Activated T-cell treated with anti-CD3 and anti-CD28 coated beads for 4 hours (primary cell): ENCODE data around the gene GRID1.

ENCODE experiments used
- DNase-seq: peaks from one replicate; pipeline ENCODE4 v3.0.0-alpha.2; 2020

Gene GRID1

DNA sequence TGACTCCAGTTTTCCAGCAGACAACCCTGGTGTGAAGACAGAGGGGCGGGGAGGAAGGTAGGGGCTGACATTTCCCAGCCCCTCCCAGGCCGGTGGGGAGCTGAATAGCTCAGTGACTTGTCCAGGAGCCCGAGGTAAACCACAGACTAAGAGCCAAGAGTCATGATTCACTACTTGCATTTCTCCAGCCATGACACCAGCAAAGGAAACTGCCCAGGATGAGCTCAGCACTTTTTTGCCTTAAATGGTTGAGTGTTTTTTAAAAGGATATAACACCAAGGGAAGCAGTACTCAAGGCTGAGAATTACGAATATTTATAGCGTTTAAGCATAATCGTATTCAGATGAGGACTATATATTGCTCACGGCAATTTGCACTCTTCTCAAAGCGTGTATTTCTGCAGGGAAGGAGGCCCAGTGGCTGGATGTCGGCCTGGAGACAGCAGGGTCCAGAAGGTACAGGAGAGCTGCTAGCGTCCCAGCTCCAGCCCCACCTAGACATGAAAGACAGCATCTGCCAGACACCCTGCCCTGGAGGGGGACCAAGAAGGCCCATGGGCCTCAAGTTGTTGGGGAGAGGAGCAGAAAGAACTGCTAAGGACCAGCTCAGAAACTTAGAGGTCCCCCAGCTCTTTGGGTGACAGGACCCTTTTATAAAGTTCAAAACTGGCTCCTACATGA is 141.4 kb downstream of the GRID1 start:
- DNase-seq, result no peak

DNA sequence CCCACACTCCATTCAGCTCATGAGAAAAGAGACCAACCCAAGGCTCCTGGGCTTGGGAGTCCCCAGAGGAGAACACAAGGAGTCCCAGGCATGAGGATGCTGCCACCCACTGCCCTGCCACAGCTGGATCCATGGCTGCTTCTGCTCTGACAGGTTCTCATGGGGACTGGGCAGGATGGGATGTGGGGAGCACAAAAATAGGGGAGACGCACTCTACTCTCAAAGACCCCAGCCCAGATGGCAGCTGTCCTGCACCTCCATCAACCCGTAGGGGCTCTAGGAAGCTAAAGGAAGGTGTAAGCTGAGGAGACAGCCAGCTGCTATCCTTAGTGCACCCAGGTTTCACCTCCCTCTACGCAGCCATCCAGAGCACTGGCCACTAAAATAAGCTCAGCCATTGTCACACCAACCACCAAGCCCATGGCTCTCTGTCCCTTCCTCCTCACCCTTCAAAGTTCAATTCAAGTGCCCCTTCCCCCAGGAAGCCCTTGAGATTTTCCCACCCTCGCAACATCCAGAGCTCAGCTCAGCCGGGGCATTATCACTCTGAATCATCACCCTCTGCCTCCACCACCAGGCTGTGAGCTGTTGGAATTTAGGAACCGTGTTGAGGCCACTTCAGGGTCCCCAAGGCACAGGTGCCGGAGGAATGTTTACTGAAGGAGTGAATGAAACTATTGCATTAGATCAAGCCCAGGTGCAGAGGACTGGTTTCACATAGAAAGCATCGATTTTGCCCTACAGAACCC is 142.1 kb downstream of the GRID1 start:
- no peak for DNase-seq

DNA sequence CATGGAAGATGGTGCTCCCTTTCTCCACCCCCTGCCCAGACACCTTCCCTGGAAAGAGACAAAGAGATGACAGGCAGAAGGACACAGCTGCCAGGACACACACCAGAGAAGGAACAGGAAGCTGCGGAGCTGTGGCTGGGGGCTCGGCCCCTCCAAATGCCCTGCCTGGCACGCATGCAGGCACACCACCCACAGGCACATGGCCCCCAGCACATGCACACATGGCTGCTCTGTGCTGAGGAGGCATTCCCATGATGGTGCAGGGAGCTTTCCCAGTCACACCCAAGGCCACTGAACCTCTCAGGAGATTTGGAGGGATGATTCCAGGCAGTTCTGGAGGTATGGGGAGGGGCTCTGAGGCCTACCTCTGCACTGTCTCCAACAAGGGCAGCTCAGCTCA is 143.3 kb downstream of the GRID1 start:
- DNase-seq, result no peak

DNA sequence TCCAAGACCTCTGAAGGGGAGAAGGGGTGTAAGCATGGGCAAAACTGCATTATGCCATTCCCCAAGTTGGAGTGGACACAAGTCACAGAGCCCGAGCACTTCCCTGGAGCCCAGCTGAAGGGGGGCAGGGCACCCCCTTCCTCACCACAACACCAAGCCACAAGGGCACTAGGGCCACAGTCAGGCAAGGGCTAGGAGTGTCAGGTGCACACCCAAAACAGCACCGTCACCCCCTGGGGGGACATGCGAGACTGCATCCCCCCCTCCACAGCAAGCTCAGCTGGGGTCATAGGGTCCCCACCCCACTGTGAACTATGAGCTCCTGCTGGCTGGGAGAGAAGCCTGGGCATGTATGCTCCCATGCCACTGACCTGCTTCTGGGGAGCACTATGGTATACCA is 143.9 kb downstream of the GRID1 start:
- no peak for DNase-seq

DNA sequence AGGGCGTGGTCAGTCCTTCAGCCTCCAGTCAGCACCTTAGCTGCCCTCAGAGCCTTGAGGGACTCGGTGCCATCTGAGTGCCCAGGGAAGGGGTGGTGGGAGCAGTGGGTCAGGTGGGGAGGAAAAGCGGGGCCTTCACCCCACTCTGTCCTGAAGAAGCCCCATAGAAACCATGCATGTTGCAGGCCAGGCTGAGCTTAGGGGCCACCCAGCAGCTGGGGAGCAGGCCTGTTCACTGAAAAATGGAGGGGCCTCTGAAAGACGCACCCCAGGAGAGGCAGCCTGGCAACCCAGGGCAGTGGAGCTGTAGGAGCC is 144.3 kb downstream of the GRID1 start:
- no peak for DNase-seq

DNA sequence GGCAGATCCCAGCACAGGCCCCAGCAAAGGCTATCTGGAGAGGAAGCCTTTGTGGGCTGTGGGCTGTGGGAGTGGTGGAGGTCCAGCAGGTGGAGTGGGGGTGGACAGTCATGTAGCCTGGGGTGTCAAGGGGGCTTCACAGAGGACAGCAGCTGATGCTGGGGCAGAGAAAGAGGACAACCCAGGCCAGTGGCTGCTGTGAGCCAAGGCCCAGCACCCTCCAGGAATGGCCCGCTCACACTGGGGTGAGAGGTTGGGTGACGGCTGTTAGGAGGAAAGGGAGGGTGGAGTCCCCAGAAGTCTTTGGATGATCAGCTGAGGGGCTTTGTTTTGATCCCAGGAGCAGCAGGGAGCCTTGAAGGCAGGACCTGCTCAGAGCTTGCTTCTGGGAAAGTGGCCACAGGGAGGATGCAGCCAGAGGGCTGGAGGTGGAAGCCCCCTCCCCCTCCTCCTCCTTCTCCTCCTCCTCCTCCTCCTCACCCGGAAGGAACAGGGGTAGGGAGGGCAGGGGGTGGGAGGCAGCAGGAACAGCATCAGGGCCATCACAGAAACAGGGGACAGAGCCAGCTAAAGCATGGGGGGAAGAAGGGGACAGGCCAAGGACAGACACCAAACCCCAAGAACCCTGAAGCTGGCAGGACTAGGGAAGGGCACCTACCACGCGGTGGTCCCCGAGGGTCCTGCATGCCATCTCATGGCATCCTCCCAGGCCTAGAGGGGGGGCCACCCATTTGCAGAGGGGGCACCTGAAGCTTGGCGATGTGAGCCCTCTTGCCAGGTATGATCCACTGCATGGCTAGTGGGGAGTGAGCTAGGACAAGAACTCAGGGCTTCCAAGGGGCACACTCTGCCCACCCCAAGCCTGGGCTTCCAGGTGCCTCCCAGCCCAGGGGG is 144.9 kb downstream of the GRID1 start:
- no peak for DNase-seq

DNA sequence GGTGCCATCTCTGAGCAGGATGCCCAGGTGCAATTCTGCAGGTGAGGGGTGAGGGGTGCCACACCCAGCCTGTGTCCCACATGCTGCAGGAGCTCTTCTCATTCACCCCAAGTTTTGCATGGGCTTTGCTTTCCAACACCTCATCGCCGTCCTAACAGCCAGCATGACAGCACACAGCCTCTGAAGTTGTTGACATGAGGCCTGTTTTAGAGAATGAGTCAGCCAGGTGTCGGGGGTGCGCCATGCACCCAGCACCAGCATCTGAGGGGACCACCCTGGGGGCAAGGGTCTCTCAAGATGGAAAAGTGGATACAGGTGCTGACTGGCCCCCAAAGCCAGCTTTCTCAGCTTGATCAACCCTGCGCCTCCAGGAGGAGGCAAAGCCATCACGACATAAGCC is 146.0 kb downstream of the GRID1 start:
- DNase-seq, result no peak

DNA sequence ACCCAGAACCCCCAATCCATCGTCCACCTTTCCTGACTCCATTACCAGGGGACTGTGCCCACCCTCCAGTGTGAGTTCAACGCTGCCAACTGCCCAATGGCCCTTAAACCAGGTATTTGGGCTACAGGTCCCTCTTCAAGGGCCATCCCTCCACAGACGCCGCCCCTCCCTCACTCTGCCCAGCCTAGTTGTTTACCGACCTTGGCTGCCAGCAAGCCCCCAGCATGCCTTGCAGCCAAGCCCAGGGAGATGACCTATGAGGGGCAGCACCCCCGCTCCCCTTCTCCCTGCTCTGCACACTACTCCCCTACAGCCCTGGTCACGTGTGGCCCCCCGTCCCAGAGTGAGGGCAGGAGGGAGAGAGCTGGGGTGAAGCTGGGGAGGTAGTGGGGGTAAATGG is 147.3 kb downstream of the GRID1 start:
- DNase-seq, result no peak

DNA sequence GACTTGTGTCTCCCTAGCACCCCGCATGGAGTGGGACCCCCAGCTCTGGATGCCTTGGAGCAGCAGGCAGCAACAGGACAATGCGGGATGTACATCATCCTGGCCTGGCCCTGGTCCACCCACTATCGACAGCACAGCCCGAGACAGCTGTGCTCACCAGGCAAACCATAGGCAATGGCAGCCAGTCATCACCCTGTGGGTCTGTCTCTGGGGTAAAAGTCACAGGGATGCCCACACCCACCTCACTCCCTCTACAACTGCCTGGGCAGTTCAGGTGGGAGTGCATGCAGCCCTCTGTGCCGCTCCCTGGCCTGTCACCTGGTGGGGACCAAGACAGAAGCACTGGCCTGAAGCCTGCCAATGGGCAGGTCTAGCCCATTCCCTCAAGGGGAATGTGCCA is 147.8 kb downstream of the GRID1 start:
- no peak for DNase-seq

DNA sequence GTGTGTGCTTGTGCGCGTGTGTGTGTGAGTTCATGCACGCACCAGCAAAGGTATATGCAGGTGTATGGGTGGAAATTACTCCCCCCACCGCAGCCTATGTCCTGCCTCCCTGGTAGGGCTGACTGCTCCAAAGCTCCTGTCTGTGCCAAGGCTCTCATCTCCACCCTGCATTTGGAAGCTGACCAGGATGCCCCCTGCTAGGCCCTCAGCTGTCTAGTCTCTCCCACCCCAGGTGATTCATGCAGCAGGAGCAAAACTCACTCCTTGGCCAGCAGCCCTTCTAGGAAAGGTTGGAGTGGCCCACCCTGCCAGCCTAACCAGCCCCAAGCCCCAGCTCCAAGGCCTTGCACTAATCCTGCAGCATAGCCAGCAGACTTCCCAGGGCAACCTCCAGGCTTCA is 148.4 kb downstream of the GRID1 start:
- DNase-seq, result no peak

DNA sequence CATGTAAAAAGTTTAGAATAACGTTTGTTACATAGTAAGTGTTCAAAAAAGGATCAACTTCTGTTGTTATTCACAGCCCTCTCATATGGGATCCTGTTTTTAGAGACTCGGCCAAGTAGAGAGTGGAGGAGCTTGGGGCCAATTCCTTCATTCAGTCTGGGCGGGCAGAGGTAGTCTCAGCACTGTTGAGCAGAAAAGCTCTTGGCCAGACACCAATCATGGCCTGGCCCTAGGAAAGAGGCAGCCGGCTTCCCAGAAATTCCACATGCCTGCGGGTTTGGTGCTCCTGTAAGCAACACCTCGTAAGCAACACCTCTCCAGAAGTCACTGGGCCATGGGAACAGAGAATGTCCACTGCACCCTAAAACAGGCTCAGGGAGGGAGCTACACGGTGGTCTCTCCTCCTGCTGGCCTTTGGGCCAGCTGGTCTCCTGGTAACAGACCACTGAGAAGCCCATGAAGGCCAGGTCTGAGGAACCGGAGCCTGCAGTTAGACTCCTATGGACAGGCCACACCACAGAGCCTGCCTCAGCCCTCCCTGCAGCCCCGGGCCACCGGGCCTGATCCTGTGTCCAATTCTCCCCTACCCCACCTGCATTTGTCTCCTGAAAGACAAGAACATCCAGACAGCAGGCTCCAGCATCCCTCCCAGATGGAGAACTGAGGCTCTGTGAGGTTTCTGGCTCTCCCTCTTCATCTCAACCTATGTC is 149.1 kb downstream of the GRID1 start:
- no peak for DNase-seq

DNA sequence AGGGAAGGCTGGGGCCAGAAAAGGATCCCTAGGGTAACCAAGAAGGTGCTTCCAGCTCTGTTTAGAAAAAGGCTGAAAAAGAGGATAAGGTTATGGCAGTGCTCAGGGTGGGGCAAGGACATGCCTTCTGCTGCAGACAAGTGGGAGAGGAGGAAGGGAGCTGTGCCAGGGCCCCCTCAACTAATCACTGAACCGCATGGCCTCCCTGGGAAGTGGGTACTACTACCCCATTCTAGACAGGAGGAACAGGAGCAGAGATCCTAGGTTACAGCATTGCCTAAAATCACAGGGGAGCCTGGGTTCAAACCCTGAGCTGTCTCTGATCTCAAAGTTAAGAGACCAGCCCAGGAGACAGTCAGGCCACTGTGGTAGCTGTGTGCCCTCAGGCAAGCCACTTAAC is 149.7 kb downstream of the GRID1 start:
- DNase-seq, result no peak

DNA sequence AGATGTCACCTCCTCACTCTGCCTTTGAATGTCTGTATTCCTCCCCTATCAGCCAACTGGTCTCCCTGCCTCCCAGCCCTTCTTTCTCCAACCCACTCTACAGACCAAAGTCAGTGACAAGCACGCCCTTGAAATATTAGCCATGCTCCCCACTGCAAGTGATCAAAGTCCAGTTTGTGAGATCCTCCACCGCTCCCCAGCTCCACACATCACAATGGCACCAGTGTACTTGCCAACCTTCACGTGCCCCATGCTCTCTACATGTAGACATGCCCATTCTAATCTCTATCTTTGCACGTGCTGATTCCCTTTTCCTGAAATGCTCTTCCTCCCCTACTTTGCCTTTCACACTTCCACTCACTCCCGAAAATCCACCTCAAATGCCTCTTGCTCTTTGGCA is 150.9 kb downstream of the GRID1 start:
- no peak for DNase-seq

DNA sequence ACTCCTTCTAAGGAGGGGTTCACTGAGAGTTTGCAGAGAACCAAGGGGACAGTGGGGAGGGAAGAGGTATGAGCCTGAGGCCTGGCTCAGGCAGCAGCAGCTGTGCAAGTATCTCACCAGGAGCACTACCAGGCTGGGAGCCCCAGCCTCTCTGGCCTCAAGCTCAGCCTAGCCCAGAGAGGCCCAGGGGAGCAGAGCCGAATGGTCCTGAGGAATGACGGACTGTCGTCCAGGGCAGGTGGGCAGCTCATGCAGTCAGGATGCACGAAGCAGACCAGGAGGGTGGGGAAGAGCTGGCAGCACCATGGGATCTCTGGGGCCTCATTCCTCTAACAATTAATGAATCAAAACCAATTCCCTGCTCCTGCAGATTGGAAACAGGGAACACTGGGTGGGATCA is 151.5 kb downstream of the GRID1 start:
- no peak for DNase-seq

DNA sequence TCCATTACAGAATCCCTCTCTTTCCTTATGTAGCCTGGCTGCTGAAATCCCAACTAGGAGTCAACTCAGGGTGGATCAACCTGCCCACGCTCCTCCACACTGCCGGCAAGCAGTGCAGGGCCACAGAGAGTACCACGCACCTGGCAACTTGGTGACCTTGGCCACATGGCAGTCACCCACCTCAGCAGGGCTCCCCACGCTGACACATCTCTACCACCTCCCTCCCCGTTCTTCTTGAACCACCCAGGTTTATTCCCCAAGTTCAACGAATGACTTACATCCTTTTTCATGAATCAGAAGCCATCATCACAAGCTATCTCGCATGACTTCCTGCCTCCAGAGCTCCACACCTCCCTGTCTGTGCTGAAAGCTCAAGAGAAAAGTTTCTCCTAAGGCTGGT is 153.4 kb downstream of the GRID1 start:
- DNase-seq, result no peak

DNA sequence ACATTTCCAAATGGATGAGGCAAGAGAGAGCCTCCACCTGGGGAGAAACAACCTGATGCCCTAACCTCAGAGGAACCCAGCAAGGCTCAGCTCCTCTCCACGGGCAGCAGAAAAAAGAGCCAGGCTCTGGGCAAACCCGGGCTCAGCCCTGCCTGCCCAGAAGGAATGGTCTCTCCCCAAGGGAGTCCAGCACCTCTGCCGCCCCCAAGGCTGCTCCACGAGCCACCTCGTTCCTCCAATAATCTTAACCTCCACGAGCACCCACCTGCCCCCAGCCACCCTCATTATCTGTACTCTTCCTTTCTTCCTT is 154.2 kb downstream of the GRID1 start:
- DNase-seq, result no peak

DNA sequence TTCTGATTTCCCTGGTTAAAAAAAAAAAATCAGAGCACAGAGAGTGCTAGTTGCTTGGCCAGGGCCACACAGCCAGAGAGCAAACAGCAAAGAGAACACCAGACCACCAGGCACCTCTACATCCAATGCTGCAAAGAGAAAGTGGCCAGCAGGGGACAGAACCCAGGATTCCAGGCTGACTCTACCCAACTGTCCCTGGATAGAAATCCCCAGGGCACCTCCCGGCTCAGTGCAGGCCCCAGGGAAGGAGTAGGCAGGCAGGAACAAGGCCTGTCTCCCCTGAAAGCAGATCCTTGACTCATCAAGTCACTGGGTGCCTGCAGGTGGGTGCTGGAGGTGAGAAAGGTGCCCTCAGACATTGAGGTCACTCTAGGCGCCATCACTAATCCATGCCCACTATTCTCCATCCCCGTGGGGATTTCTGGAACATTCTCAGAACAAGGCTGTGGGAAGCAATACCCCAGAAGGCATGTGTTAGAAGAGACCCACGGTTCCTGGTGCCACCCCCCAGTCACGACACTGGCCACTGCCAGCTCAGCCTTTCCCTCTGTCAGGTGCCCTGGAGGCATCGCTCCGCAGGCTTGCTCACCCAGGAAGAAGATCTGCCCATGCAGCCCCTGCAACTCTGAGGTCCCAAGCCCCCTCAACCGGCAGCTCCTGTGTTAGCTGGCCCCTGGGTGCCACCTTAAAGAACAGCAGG is 154.8 kb downstream of the GRID1 start:
- no peak for DNase-seq

DNA sequence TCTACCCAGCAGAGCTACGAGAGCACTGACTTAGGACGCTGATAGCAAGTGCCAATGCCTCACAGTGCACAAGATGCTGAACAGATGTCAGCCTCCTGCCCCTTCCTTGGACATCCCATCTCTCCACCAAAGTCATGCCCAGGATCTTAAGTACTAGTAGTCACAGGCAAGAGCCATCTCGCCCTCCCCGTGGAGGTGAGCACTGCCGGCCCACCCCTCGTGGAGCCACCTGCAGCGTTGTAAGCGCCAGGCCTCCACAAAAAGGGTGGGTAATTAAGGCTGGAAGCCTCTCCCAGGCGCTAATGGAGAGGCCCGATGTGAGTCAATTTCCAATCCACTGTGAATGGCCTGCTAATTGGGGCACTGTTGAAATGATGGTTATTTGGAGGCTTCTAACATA is 156.2 kb downstream of the GRID1 start:
- no peak for DNase-seq

DNA sequence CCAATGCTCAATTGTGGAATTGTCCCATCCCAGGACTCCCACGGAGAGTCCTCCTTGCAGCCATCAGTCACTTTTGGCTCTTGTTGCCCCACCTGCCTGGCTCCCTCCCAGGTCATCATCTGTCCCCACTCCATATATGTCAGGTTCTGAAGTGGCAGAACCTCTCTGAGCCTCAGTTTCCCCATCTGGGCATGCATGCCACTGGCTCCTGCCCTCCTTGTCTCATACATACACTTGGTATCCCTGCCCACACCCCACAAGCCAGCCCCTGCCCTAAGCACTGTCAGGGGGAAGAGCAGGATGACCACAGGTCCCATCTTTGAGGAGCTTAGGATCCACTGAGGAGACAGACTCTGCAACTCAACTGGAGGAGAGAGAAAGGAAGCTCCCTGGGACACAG is 156.9 kb downstream of the GRID1 start:
- no peak for DNase-seq

DNA sequence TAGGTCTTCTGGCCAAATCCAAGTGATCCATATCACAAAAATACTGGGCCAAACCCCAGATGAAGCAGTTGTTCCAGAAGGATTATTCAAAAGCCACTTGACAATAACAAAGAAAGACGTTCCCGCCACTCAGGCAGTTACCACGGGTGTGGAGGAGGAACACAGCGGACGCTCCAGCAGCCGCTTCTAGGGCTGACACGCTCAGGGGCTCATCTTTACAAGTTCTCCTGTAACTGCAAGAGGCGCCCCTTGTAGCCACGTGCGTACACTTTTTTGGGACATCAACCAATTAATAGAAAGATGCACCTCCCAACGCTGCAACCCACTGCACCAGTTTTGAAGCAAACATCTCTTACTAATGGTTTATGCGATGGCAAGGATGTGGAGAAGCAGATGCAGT is 159.4 kb downstream of the GRID1 start:
- no peak for DNase-seq

DNA sequence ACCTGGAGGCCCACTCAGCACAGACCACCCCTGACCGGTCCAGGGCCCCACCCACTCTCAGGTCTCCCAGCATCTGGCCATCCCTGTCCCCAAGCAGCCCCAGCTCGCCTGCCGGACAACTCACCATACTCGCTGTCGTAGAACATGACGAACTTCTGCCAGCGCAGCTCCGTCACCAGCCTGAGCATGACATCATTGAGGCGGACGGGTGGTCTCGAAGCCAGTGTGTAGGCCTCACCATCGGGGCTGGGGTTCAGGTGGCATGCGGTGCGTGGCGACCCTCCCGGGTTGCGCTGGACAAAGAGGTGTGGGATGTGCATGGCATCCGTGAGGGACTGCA is 160.4 kb downstream of the GRID1 start:
- no peak for DNase-seq

DNA sequence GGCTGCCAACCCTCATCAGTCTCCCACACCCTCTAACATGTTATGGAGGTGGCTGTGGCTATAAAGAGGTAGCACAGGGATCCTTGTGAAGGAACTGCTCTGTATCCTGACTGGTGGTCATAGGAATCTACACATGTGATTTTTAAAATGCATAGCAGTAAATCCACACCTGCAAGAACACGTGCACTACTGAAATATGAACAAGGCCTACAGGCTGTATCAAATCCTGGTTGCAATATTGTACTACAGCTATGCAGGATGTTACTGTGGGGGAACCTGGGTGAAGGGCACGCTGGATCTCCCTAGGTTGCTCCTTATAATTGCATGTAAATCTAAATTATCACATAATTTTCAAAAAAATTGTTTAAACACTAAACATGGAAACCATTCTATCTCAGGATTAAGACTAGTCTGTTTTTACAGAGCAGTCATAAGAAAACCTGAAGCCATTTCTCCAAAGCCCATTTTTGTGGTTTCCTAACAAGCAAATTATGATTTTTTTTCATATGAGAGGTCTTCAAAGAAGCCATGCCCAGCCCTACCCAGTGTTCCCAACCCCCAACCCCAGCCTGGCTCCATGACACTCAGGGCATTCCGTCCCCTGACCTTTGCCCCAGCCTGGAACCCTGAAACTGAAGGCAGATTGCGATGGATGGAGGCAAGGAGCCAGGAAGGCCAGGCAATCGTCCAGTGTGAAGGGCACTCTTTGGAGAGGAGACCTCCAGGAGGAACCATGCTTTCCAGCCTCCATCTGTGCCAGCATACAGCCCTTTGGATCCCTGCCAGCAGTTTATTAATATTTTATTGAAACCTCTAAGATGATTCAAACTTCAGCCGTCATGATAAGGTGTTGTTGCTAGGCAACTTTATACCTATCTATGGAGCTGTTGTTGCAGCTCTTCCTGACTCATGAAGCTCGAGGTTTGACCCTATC is 161.0 kb downstream of the GRID1 start:
- DNase-seq, result no peak
